GM19025 (cell line): ENCODE measurements around the gene WIPI1.

ENCODE experiments used
- ATAC-seq: cut with Tn5 transposase; IDR thresholded peaks from one replicate; pipeline ENCODE4 v1.9.1; 2021; ENCODE audit warnings: mild to moderate bottlenecking, low read depth, moderate library complexity; ENCODE audit not compliant: unreplicated experiment

The WIPI1 gene

DNA sequence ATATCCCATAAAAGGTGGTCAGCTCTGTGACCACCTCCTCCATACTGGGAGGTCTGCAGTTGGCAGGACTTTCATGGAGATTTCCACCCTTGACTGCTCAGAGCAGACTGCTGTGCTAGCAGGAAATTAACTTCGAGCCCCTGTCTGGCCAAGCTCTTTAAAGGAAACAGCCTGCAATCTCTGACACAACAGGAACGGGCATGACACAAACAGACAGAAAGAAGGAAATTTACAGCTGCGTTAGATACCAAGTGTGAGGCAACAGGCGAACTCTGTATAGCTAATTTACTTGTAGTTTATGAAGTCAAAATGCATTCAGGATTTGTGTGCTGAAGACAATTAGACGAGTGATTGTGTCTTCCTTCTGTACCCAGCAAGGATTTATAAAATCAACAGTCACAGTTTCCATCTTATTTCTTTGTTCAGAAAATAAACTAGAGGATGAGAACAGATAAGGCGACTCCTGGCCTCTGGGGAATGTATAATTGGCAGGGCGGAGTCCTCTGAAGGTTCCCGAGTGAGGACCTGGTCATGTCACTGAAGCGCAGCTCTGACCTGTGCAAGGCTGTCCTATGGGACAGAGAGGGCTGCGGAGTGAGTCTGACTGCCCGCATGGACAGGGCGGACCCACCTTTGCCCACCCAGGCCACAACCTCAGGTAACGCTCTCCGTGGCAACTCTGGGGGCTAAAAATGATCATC, 16.1 kb downstream of the WIPI1 start:
- ATAC-seq: no peak

DNA sequence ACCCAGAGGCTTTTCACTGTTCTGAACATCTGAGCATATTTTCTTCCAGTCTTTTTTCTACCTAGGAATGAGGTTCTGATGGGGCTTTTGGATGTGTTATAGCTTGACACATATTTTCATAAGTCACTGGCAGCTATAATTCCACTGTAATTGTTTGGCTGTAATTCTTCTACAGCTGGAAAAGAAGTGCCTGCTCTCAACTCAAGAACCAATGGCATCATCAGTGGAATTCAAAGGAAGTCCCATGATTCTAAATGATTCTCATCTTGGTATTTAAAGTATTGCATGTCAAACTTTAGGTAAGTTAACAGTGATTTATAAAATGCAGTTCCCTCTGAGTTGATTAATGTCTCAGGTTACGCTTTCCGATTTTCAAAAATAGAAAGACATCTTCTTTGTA, 16.8 kb downstream of the WIPI1 start:
- no peak for ATAC-seq

- ATAC-seq: no peak
Measured at GRCh38 chr17:68439656-68440290, 17.5 kb downstream of the WIPI1 start.

DNA sequence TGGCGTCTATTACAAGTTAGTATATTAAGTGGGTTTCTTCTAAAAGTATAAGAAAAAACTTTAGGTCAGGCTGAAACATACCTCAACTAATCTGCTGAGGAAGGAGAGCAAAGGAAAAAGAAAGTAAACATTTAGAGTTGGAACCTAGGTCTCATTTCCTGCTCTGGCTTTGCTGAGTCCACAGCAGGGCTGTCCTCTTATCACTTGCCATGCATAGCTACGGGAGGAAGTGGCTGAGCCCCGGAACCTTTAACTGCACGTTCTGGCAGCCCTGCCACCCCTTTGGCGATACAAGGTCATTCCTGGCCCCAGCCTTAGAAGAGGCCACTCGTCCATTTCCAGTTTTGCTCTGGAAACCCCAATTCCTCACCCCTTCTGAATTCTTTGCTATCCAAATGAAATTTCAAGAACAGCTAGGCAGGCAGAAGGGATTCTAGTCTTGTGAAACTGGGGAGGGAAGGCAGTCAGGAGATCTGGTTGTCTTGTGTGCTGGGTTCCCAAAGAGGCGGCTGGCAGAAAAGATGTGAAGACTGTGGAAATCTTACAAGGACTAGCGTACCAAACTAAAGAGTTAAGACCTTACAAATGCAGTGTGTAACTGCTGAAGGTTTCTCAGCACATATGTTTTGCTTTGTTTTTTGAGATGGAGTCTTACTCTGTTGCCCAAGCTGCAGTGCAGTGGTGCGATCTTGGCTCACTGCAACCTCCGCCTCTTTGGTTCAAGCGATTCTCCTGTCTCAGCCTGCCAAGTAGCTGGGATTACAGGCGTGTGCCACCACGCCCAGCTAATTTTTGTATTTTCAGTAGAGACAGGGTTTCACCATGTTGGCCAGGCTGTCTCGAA, 19.1 kb downstream of the WIPI1 start:
- ATAC-seq: peak; percentile 75

- no peak for ATAC-seq
Measured at GRCh38 chr17:68435876-68436842, 21.1 kb downstream of the WIPI1 start.

DNA sequence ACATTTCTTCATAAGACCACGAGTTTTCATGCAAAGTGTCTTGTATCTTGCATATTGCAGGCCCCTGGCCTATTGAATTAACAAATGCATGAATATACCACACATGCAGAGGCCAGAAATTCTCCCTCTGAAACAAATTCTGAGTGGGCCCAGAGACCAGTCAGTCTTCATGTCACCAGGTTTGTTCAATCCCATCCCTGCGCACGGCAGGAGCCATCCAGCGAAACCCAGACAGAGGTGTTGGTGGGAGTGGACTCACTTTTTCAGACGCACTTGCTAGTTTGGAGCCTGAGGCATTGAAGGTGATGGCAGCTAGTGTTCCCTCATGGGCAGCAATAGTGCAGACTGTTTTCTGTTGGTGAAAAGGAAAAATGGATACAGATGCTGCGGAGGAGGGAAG, 21.9 kb downstream of the WIPI1 start:
- ATAC-seq: no peak

DNA sequence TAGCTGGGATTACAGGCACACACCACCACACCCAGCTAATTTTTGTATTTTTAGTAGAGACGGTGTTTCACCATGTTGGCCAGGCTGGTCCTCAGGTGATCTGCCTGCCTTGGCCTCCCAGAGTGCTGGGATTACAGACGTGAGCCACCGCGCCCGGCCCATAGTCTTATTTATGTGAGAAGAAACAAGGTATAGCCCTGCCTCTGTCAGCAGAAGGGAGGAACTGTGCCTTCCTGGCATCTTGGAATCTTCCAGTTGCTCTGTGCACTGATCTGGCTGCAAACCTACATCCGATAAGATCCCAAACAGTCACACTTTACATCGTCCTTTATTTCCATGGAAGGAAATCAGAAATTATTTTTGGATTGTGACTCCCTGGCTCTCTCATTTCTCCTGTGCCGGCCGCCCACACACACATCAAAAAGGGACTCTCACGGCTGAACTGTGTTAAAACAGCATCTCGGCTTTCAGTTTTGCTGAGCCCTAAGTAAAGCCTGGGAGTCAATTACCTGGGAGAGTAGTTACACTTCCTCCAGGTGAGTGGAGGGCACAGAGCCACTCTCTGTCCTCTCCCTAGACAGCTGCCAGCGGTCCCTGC, 23.3 kb downstream of the WIPI1 start:
- no peak for ATAC-seq

DNA sequence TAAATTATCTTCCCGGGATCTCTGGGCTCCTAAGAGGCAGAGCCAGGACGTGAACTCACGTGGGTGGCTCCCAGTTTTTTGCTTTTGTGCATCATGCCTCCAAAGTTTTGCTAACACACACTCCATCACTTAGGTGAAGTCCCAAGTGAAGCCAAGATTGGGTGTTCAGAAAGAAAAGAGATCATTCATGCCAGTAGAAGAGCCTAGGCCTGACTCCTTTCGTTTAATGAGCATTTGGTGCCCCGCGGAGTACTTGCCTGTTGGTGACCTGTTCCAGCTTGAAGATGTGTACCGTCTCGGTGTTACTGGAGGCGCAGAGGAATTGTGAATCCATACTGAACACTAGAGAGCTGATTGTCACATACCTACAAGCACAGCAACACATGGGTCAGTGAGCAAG, 24.1 kb downstream of the WIPI1 start:
- ATAC-seq: no peak

- no peak for ATAC-seq
Measured at GRCh38 chr17:68432086-68432864, 25.0 kb downstream of the WIPI1 start.

DNA sequence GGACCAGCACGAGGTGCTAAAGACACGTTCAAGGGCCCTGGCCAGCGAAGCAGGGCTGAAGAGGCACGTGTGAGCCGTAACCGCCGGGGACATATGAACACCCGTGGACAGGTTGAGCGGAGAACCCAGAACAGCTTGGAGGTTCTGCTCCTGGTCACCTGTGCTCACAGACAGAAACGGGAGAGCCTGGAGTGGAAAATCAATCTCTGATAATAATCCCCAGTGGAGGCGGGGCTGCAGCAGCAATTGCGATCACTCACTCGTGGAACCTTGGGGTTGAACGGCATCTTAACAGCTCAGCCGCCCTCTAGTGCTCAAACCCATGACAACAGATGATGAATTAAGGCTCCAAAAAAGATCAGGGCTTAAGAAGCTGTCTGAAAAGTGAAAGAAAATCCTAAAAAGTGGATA, 25.6 kb downstream of the WIPI1 start:
- no peak for ATAC-seq

DNA sequence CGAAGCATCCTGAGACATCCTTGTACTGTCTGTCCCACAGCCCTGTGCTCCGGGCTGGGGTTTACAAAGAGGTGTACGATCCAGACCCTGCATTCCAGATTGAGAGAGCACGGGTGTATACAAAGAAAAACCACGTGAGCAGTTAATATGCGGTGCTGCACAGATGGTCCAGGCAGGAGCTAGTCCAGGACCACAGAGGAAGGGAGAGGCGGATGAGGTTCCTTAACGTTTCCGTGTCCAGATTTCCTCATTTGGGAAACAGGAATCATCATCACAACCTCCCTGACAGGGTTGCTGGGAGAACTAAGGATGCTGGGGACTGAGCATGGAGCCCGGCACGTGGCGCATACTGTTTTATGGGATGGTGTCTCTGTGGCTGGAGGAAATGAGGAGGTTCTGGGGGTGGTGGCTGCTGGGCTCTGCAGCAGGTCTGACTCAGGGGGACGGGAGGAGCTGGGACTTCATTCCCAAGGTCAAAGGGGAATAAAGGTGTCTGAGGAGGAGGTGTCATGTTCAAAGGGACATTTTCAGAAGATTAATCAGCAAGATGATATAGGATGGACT, 26.2 kb downstream of the WIPI1 start:
- ATAC-seq: no peak

- ATAC-seq: no peak
Measured at GRCh38 chr17:68429881-68430280, 27.4 kb downstream of the WIPI1 start.

GRCh38 chr17:68428498-68429172, 28.7 kb downstream of the WIPI1 start:
- no peak for ATAC-seq

- no peak for ATAC-seq
Measured at GRCh38 chr17:68427575-68427974, 29.7 kb downstream of the WIPI1 start.

DNA sequence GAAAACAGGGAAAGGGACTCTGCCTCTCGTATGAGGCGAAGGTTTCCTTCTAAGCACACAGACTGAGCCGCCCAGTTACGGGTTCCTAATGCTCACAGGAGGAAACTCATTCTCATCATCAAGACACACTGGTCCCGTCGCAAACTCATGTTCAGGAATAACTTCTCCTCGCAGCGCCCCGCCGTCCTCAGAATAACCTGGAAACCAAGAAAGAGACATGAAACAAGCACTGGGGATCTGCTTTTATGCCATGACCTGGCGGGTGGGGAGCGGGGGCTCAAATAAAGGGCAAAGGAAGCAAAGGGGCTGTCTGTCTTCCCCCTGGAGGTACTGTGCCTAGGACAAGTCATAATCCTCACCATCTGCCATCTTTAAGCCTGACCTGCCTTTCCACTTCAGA, 31.3 kb downstream of the WIPI1 start:
- no peak for ATAC-seq

- ATAC-seq: no peak
Measured at GRCh38 chr17:68424861-68425260, 32.4 kb downstream of the WIPI1 start.

DNA sequence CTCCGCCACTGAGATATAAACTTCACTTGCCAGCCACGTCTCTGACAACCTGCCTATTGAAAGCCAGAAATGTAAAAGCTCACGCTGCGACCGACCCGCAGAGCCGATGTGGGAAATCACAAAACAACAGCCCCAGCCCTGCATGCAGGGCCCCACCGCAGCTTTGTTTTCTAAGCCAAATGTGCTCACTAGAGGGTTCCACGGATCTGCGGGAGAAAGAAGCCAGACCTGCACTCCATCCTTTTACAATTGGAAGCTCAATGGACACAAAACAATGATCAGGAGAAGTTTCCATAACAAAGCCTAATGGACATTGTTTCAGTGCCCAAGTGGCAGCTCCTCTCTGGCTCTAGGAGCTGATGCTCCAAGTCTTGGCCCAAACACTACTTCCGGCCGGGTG, 33.1 kb downstream of the WIPI1 start:
- ATAC-seq: no peak

DNA sequence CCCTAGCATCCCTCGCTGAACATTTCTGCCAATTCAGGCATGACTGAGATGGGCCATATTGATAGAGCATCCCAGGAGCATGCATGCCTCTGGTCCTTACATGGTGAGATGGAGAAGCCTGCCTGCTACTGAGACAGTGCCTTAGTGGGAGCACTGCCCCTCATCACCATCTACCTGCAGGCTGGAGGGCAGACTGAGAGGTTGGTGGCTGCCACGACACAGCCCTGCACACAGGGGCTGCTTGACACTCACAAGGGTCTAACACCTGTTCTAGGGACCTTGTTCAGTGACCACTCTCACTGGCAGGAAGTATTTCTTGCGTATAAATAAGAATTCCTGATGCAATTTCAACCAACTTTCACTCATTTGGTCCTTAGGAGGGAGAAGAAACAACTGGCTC, 34.0 kb downstream of the WIPI1 start:
- ATAC-seq: no peak
